AG09319 (cell line): ENCODE results near the gene ABCG2.

Experiments
- DNase-seq: peaks from one replicate; pipeline ENCODE4 v3.0.0-alpha.2; 2010; ENCODE audit warnings: low read depth; ENCODE audit errors: extremely low read depth
- TF ChIP-seq, protein P1 (sequence below): IDR thresholded peaks from 2 replicates; pipeline ENCODE4 v1.5.1; 2011; ENCODE audit warnings: low read depth, mild to moderate bottlenecking, inconsistent platforms, low read length, moderate library complexity

ABCG2 gene

DNA sequence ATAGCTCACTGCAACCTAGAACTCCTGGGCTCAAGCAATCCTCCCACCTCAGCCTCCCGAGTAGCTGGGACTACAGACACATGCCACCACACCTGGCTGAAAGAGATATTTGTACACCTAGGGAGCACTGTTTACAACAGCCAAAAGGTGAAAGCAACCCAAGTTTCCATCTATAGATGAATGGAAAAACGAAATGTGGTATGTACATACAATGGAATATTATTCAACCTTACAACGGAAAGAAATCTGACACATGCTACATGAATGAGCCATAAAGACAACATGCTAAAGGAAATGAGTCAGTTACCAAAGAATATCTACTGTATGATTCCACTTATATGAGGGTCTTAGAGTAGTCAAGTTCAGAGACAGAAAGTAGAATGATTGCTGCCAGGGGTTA, 52.2 kb downstream of the ABCG2 start:
- DNase-seq, result no peak
- TF ChIP-seq, protein P1, sequence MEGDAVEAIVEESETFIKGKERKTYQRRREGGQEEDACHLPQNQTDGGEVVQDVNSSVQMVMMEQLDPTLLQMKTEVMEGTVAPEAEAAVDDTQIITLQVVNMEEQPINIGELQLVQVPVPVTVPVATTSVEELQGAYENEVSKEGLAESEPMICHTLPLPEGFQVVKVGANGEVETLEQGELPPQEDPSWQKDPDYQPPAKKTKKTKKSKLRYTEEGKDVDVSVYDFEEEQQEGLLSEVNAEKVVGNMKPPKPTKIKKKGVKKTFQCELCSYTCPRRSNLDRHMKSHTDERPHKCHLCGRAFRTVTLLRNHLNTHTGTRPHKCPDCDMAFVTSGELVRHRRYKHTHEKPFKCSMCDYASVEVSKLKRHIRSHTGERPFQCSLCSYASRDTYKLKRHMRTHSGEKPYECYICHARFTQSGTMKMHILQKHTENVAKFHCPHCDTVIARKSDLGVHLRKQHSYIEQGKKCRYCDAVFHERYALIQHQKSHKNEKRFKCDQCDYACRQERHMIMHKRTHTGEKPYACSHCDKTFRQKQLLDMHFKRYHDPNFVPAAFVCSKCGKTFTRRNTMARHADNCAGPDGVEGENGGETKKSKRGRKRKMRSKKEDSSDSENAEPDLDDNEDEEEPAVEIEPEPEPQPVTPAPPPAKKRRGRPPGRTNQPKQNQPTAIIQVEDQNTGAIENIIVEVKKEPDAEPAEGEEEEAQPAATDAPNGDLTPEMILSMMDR, result no peak

DNA sequence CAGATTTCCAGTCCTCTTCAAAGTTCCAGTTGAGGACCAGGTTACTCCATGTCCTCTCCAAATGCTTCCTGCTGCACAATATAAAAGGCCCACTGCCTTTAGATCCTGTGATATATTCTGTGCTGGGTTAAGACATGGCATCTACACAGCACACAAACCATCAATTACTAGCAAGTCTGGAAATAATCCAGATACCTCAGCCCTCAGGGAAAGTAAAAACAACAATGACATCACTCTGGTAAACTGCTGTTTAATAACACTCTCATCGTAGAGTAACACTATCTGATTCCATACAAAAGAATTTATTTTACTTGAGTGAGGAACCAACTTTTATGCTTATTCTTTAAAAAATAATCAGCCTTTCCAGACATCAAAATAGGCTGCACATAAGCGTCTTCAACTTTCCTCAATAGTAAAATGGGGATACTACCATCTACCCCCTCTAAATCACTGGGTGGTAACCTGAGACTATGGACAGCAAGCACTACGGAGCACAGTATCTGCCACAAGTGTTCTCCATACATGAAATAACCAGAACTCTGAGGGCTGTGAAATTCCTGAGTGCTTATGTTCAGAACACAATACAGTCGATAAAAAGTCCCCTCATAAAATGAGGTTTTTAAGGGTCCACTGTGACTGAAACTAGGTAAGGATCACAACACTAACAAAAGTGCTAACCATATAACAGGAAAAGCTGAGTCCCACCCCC, 53.4 kb downstream of the ABCG2 start:
- no peak for DNase-seq
- TF ChIP-seq, protein P1, result no peak

DNA sequence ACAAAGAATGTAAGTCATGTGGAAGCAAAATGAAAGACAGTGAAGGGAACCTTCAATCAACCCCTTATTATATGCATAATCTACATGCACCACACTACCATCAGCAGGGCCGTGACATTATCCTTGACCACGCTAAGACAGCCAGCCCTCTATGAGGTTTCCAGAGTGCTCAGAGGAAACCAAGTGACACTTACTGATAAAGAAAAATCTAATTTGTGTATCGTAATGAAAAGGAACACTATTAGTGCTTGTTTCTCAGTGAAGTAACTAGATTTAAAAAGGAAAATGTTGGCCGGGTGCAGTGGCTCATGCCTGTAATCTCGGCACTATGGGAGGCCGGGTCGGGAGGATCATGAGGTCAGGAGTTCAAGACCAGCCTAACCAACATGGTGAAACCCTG, 56.4 kb downstream of the ABCG2 start:
- DNase-seq, result no peak
- TF ChIP-seq, protein P1, result no peak

DNA sequence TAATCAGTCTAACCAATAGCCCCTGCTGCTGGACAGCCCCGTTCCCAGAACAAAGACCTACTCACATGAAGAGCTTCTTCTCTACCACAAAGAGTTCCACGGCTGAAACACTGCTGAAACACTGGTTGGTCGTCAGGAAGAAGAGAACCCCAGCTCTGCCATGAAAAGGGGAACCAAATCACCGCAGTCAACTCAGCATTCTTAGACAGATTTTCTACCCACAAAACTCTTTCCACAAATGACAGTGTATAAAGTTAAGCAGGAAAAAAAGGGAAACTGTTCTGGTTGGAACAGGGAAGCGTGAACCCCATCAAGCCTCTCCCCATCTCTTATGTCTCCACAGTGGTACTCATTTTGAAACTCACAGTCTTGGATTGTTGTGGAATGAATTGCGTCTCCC, 57.3 kb downstream of the ABCG2 start:
- TF ChIP-seq, protein P1, result no peak
- no peak for DNase-seq

DNA sequence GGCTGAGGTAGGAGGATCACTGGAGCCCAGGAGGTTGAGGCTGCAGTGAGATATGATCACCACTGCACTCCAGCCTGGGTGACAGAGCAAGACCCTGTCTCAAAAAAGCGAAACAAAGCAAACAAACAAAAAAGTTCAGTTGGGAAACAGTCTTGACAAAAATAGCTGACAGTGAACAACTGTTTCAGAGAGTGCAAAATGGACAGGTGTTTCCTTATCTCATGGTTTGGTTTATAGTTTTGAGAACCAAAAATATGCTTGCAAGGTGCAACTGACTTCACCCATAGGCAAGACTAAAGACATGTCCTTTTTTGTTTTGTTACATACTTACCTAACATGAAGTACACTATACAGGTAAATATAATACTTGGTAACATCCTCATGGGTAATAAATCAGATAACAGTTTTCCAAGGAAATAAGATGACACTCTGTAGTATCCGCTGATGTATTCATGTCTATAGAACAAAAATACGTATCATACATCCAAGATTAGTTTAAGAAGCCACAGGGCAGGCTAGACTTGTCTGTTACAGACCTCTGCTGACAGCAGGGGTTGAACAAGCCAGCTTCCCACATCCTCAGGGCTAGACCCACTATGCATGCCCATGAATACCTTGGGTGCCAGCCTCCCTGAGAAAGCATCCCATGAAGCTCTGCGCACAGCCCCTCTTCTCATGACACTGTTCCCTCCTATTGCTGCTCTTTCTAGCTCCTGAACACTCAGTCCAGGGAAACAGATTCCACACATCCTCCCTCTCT, 59.3 kb downstream of the ABCG2 start:
- TF ChIP-seq, protein P1, result no peak
- no peak for DNase-seq

DNA sequence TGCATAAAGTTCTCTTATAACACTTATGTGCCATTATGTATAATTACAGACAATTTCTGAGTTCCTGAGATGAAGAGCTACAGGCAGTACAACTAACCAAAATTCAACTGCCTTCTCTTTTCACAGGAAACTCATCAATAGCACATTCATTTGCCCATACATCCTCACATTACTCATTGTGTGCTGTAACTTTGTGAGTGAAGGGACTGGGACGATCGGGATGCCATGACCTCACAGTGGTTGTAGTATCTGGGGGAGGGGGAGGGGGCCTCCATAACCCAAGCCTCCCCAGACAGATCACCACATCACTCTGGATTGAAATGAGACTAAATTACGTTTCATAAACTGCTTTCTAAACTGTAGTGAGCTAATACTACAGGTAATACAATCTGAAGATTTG, 60.7 kb downstream of the ABCG2 start:
- DNase-seq, result no peak
- TF ChIP-seq, protein P1, result no peak

DNA sequence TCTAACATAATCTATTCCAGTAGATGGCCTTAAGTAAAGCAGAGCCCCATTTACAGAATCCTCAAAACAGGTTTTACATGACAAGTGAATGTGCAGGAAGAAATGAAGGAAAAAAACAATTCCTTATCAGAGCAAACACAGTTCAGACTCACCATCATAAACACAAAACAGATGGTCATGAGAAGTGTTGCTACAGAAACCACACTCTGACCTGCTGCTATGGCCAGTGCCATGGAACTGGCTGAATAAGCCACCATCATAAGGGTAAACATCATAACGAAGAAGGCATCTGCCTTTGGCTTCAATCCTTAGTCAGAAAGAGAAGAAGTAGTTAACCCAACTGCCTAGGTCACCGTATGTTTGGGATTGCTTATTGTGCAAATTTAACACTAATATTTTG, 61.1 kb downstream of the ABCG2 start:
- no peak for DNase-seq
- TF ChIP-seq, protein P1, result no peak
